Endothelial cell of umbilical vein (primary cell): ENCODE measurements around the gene ANKRD49. TPM values are rescaled to one million over a fixed set of nuclear protein-coding genes. Genes with fewer than 3 reads are reported as not detected.

Experiments
- BruUV-seq: library from RNA; stranded (reverse); fragments of 400-500 nt; replicated peaks from 2 replicates; lab custom pipeline; 2021; lab: Mats Ljungman, UMichigan
- CTCF ChIA-PET: fragments of 300-600, 350-600 bp; sonication (Branson Sonifier 250); formaldehyde crosslinking; loops from one replicate; lab custom pipeline; 2021; ENCODE audit warnings: antibody characterized with exemption, inconsistent platforms; lab: Charles Lee
- POLR2A ChIA-PET: fragments of 300-600, 350-600 bp; sonication (Branson Sonifier 250); formaldehyde crosslinking; loops from one replicate; lab custom pipeline; 2021; ENCODE audit warnings: antibody characterized with exemption, inconsistent platforms; lab: Charles Lee
- DNase-seq: peaks from one replicate; pipeline ENCODE4 v3.0.0-alpha.2; 2011; ENCODE audit warnings: low read depth, low spot score
- FAIRE-seq: peaks from 2 replicates; lab custom pipeline; 2011; peaks lifted over from hg19 to GRCh38; lab: Jason Lieb, UNC
- H2AFZ ChIP-seq: 2 replicates; pipeline ENCODE4 v1.6.0; 2012; ENCODE audit warnings: low read depth, low read length, control low read depth, inconsistent platforms
- H3K27ac ChIP-seq: 2 replicates; pipeline ENCODE4 v1.5.1; 2011; ENCODE audit warnings: low read depth, mild to moderate bottlenecking, control low read depth, low read length, moderate library complexity; ENCODE audit not compliant: insufficient read depth
- H3K27me3 ChIP-seq, 2 experiments: 2 replicates each; pipeline versions ENCODE4 v1.6.0 to v1.6.1; 2011; ENCODE audit warnings: low read length in 2 of 2, mixed read lengths in 1 of 2; ENCODE audit not compliant: control insufficient read depth in 2 of 2, insufficient read depth in 2 of 2
- H3K36me3 ChIP-seq, 2 experiments: 2 replicates in 1 of 2; 3 replicates in 1 of 2; pipeline ENCODE4 v1.5.1; 2011; ENCODE audit warnings: low read length in 2 of 2, mild to moderate bottlenecking in 1 of 2, moderate library complexity in 1 of 2; ENCODE audit not compliant: control insufficient read depth in 2 of 2, insufficient read depth in 2 of 2; ENCODE audit errors: extremely low read depth in 1 of 2
- H3K4me1 ChIP-seq: 3 replicates; pipeline ENCODE4 v1.5.1; 2011; ENCODE audit warnings: mild to moderate bottlenecking, low read length; ENCODE audit not compliant: control insufficient read depth, insufficient read depth; ENCODE audit errors: extremely low read depth
- H3K4me2 ChIP-seq: 2 replicates; pipeline ENCODE4 v1.6.1; 2011; ENCODE audit warnings: low read length, control low read depth, mixed read lengths; ENCODE audit not compliant: insufficient read depth
- H3K4me3 ChIP-seq, 3 experiments: fragments of 200-600 bp in 1 of 3; sonication (generic), shearing (Covaris generic) in 1 of 3; replicated peaks in 1 of 3; 2 replicates each; pipeline ENCODE4 v1.5.1; 2011 to 2016; ENCODE audit warnings: control low read depth in 3 of 3, low read length in 3 of 3, mild to moderate bottlenecking in 2 of 3, inconsistent platforms in 1 of 3, low read depth in 1 of 3, moderate library complexity in 1 of 3; ENCODE audit not compliant: insufficient read depth in 1 of 3
- H3K79me2 ChIP-seq: 2 replicates; pipeline ENCODE4 v1.6.0; 2012; ENCODE audit warnings: low read length, inconsistent platforms; ENCODE audit not compliant: control insufficient read depth, insufficient read depth
- H3K9ac ChIP-seq: replicated peaks from 2 replicates; pipeline ENCODE3; 2011; ENCODE audit warnings: low read length, control low read depth; ENCODE audit not compliant: insufficient read depth; ENCODE audit errors: extremely low read depth
- H3K9me1 ChIP-seq: replicated peaks from 3 replicates; pipeline ENCODE4 v1.6.0; 2011; ENCODE audit warnings: mild to moderate bottlenecking, low read length; ENCODE audit not compliant: control insufficient read depth, insufficient read depth; ENCODE audit errors: extremely low read depth
- H3K9me3 ChIP-seq: replicated peaks from 2 replicates; pipeline ENCODE4 v1.5.1; 2012; ENCODE audit warnings: low read length, inconsistent platforms; ENCODE audit not compliant: control insufficient read depth, insufficient read depth
- H4K20me1 ChIP-seq: replicated peaks from 2 replicates; pipeline ENCODE3; 2011; ENCODE audit warnings: mild to moderate bottlenecking, low read length; ENCODE audit not compliant: control insufficient read depth, insufficient read depth; ENCODE audit errors: extremely low read depth
- EZH2 ChIP-seq: IDR thresholded peaks from 2 replicates; pipeline ENCODE4 v1.6.1; 2012; ENCODE audit warnings: borderline replicate concordance, low read depth, mild to moderate bottlenecking, moderate library complexity, low read length, inconsistent platforms; ENCODE audit not compliant: severe bottlenecking
- FOS ChIP-seq: IDR thresholded peaks from 2 replicates; pipeline ENCODE4 v1.6.1; 2011; ENCODE audit warnings: mild to moderate bottlenecking, low read length, moderate library complexity, borderline replicate concordance; ENCODE audit not compliant: insufficient read depth
- GATA2 ChIP-seq: IDR thresholded peaks from 2 replicates; pipeline ENCODE4 v1.7.0; 2011; ENCODE audit warnings: low read depth, mild to moderate bottlenecking, moderate library complexity, mixed read lengths, low read length; ENCODE audit not compliant: insufficient read length, insufficient read depth
- JUN ChIP-seq: IDR thresholded peaks from 2 replicates; pipeline ENCODE4 v1.6.1; 2011; ENCODE audit warnings: borderline replicate concordance, low read depth; ENCODE audit not compliant: insufficient read length, insufficient read depth
- MYC ChIP-seq: IDR thresholded peaks from one replicate; pipeline ENCODE4 v1.6.1; 2011; ENCODE audit warnings: mild to moderate bottlenecking, low read depth, low read length
- POLR2A ChIP-seq: IDR thresholded peaks from 2 replicates; pipeline ENCODE4 v1.6.1; 2012; ENCODE audit warnings: low read depth, mild to moderate bottlenecking, control low read depth, low read length
- POLR2AphosphoS5 ChIP-seq: IDR thresholded peaks from 2 replicates; pipeline ENCODE4 v1.6.1; 2012; ENCODE audit warnings: low read depth, mild to moderate bottlenecking, control low read depth, low read length, moderate library complexity; ENCODE audit not compliant: insufficient read depth
- dilution Hi-C: fragments of 300-500 bp; cut with MboI; formaldehyde crosslinking; loops from one replicate; pipeline ENCODE4 v1.15.0; 2019; ENCODE audit warnings: low sequenced_read_pairs; ENCODE audit not compliant: extremely low pct_ligation_motif_present
- intact Hi-C: fragments of 100-400 bp; cut with micrococcal nuclease; formaldehyde crosslinking; loops from one replicate; pipeline ENCODE4 v1.10.0; 2022
- polyA plus RNA-seq, 4 experiments: library from polyadenylated mRNA; depleted of rRNA in 3 of 4; stranded (reverse) in 3 of 4; unstranded in 1 of 4; fragments of >200 nt; gene quantifications; 2 replicates each; pipeline versions ENCODE4 v1.2.1 to v1.2.3, GENCODE V29; 2011 to 2012; ENCODE audit warnings: missing spikeins in 1 of 4
- total RNA-seq: library from RNA; stranded (reverse); gene quantifications from 2 replicates; pipeline ENCODE4 v1.2.3, GENCODE V29; 2021
- TF ChIP-seq, protein P1 (sequence below): IDR thresholded peaks from 2 replicates; pipeline ENCODE4 v1.6.1; 2011; ENCODE audit not compliant: insufficient read depth, insufficient read length
- TF ChIP-seq, protein P2 (sequence below), 2 donors: IDR thresholded peaks; 1 replicate in 1 of 2; 2 replicates in 1 of 2; pipeline ENCODE4 v1.5.1; 2011; ENCODE audit warnings: low read length in 2 of 2, mild to moderate bottlenecking in 2 of 2, moderate library complexity in 2 of 2, control low read depth in 1 of 2, inconsistent platforms in 1 of 2, low read depth in 1 of 2; ENCODE audit not compliant: insufficient read depth in 1 of 2; ENCODE audit errors: extremely low read depth in 1 of 2

Gene ANKRD49
- total and polyA plus RNA-seq, 2 donors (not counting 3 experiments of a cell fraction or from before 2014, with no cell fraction given): 6.0 to 7.6 TPM

DNA sequence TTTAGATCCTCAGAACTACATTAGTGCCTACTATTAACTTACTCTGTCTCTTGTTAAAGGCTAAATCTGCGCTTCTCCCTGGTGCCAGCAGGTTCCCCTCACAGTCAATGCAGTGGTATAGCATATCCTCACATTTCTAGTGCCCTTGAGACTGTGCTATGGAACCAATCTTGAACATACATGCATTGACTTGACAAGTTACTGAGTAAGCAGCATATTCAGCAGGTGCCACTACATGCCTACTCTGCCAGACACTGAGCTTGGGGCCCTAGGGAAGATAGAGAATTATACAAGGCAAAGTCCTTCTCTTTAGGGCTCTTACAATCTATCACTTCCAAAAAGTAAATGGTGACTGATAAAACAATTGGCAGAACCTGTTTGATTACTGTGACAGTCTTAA, 53.1 kb downstream of the ANKRD49 start:
- H3K27me3 ChIP-seq: peaks cover 0 to 1% of the 10 kb centered on the region in 2 experiments
- H4K20me1 ChIP-seq: no peaks in the 10 kb centered on the region
- no peak overlapping the region for H3K27ac ChIP-seq
- no peaks in the 10 kb centered on the region for H3K36me3 ChIP-seq
- FAIRE-seq (no peak), DNase-seq (no peak)
- POLR2A ChIA-PET: no interaction called here
- peaks cover 12% of the 10 kb centered on the region for H3K4me1 ChIP-seq
- intact Hi-C loops: loop anchor here (10.0 kb wide), 2 partner anchors 218 to 348 kb away; partner anchors contain the start of gene AMOTL1
- no peak overlapping the region for H3K9ac ChIP-seq
- no peak overlapping the region for H2AFZ ChIP-seq
- dilution Hi-C loops: no loop called here
- H3K4me2 ChIP-seq: peak overlapping the region; percentile 45
- TF ChIP-seq JUN (no peak), FOS (no peak), MYC (no peak), GATA2 (no peak), EZH2 (no peak), POLR2A (no peak), POLR2AphosphoS5 (no peak)
- TF ChIP-seq, protein P1, sequence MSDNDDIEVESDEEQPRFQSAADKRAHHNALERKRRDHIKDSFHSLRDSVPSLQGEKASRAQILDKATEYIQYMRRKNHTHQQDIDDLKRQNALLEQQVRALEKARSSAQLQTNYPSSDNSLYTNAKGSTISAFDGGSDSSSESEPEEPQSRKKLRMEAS: no peak
- TF ChIP-seq, protein P2, sequence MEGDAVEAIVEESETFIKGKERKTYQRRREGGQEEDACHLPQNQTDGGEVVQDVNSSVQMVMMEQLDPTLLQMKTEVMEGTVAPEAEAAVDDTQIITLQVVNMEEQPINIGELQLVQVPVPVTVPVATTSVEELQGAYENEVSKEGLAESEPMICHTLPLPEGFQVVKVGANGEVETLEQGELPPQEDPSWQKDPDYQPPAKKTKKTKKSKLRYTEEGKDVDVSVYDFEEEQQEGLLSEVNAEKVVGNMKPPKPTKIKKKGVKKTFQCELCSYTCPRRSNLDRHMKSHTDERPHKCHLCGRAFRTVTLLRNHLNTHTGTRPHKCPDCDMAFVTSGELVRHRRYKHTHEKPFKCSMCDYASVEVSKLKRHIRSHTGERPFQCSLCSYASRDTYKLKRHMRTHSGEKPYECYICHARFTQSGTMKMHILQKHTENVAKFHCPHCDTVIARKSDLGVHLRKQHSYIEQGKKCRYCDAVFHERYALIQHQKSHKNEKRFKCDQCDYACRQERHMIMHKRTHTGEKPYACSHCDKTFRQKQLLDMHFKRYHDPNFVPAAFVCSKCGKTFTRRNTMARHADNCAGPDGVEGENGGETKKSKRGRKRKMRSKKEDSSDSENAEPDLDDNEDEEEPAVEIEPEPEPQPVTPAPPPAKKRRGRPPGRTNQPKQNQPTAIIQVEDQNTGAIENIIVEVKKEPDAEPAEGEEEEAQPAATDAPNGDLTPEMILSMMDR (IDR thresholded peaks at IDR 0.05; ENCODE audit: extremely low read depth in 1 of 2, insufficient read depth in 1 of 2, low read depth in 1 of 2, low read length in 2 of 2): no peak
- no peaks in the 10 kb centered on the region for H3K9me3 ChIP-seq
- no peak overlapping the region for H3K4me3 ChIP-seq
- no TSS peak for BruUV-seq
- CTCF ChIA-PET: interaction anchor here (0.9 to 1.6 kb wide), 2 partner anchors 10 to 16 kb away, joined by 3 to 4 read pairs; no protein-coding TSS in a partner anchor
- H3K79me2 ChIP-seq: peaks cover 9% of the 10 kb centered on the region
- H3K9me1 ChIP-seq: no peaks in the 10 kb centered on the region
